Measurements from ENCODE around the gene HECTD1. TPM values are rescaled to one million over a fixed set of nuclear protein-coding genes. Genes with fewer than 3 reads are reported as not detected.

Gene HECTD1
- total RNA-seq, 4 donors from 2014 or later: 189 to 236 (median 209) TPM

Small RNA genes within 50 kb of the gene (small RNA-seq; reads per million reads assigned to genes)
- gene RF00019 (not detected), gene RNU6-541P (not detected)

Other genes with a start within 250 kb of the HECTD1 start
- gene AP4S1, start 182.1 kb downstream of the HECTD1 start, total RNA-seq: 10 to 100 TPM in 1 of 4 donors, 1 to 10 TPM in 3; 5.0 to 13.0 (median 8.6) TPM
- gene STRN3, start 181.4 kb downstream of the HECTD1 start, total RNA-seq: 10 to 100 TPM; 35.6 to 56.7 (median 43.8) TPM
- 10 to 100 TPM; 29.4 to 41.8 (median 31.9) TPM for gene HEATR5A, start 212.8 kb upstream of the HECTD1 start, total RNA-seq
- gene DTD2, start 249.7 kb upstream of the HECTD1 start, total RNA-seq: 10 to 100 TPM; 25.1 to 54.4 (median 35.9) TPM